ENCODE data around the gene MRE11. TPM values are rescaled to one million over a fixed set of nuclear protein-coding genes. Genes with fewer than 3 reads are reported as not detected.

Gene MRE11
- total RNA-seq, 1 donor from 2014 or later = 7.3 TPM

DNA sequence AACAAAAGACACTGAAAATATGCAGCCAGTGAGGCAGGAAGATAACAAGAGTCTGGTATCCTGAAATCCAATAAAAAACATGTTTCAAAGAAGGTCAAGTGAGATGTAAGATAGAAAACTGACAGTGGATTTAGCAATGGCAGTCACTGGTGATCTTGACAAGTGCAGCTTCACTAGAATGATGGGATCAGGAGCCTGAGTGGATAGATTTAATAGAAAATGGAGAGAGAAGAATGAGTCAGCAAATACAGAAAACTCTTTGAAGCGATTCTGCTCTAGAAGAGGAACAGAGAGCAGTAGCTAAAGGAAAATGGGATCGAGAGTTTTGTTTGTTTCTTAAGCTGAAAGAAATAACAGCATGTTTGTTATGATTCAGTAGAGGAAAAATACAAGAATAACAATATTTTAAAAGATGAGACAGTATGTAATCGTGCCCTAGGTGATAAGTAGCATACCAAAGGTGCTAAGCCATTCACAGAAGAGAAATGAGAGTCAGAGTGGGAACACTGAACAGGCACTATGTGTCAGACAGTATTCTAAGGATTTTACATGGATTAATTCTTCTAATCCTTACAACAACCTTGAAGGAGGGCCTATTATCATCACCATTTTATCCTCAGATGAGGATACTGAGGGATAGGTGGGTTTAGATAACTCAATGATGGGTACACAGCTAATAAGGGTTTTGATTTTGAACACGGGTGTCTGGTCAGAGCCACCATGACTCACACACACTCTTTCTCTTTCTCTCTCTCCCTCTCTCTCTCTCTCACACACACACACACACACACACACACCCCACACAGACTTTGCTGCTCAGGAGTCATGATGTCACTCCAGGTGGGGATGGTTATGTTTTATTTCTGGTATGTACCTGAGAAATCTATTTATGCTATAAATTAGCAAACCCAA lies 36.3 kb downstream of the MRE11 start:
- H3K4me1 ChIP-seq = no peaks in the 10 kb centered on the region
- no peaks in the 10 kb centered on the region for H3K27me3 ChIP-seq (ENCODE audit: low read depth)
- no peak for DNase-seq
- intact Hi-C loops (cut with micrococcal nuclease) = no loop called here
- H3K4me3 ChIP-seq = no peak overlapping the region
- no peak overlapping the region for H3K27ac ChIP-seq (replicated peaks)
- TF ChIP-seq, protein P1, sequence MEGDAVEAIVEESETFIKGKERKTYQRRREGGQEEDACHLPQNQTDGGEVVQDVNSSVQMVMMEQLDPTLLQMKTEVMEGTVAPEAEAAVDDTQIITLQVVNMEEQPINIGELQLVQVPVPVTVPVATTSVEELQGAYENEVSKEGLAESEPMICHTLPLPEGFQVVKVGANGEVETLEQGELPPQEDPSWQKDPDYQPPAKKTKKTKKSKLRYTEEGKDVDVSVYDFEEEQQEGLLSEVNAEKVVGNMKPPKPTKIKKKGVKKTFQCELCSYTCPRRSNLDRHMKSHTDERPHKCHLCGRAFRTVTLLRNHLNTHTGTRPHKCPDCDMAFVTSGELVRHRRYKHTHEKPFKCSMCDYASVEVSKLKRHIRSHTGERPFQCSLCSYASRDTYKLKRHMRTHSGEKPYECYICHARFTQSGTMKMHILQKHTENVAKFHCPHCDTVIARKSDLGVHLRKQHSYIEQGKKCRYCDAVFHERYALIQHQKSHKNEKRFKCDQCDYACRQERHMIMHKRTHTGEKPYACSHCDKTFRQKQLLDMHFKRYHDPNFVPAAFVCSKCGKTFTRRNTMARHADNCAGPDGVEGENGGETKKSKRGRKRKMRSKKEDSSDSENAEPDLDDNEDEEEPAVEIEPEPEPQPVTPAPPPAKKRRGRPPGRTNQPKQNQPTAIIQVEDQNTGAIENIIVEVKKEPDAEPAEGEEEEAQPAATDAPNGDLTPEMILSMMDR (IDR thresholded peaks at IDR 0.05; ENCODE audit: borderline replicate concordance) = no peak
- H3K9me3 ChIP-seq (replicated peaks) = no peaks in the 10 kb centered on the region
- peaks cover 73% of the 10 kb centered on the region for H3K36me3 ChIP-seq

GRCh38 chr11:94455861-94456260 lies 37.8 kb downstream of the MRE11 start:
- no peaks in the 10 kb centered on the region for H3K27me3 ChIP-seq (ENCODE audit: low read depth)
- H3K4me3 ChIP-seq = no peak overlapping the region
- intact Hi-C loops (cut with micrococcal nuclease) = no loop called here
- H3K9me3 ChIP-seq (replicated peaks) = no peaks in the 10 kb centered on the region
- TF ChIP-seq, protein P1 (IDR thresholded peaks at IDR 0.05; ENCODE audit: borderline replicate concordance) = no peak
- no peak overlapping the region for H3K27ac ChIP-seq (replicated peaks)
- H3K4me1 ChIP-seq = no peaks in the 10 kb centered on the region
- H3K36me3 ChIP-seq = peaks cover 63% of the 10 kb centered on the region
- no peak for DNase-seq

- no peak for DNase-seq
- Histone ChIP-seq H3K4me1 (no peaks in the 10 kb centered on the region), H3K27ac (replicated peaks) (no peak overlapping the region), H3K27me3 (ENCODE audit: low read depth) (no peaks in the 10 kb centered on the region), H3K9me3 (replicated peaks) (no peaks in the 10 kb centered on the region), H3K36me3 (peaks cover 47% of the 10 kb centered on the region), H3K4me3 (no peak overlapping the region)
- TF ChIP-seq, protein P1 (IDR thresholded peaks at IDR 0.05; ENCODE audit: borderline replicate concordance) = no peak
- intact Hi-C loops (cut with micrococcal nuclease) = no loop called here
Measured at GRCh38 chr11:94454301-94454700, 39.3 kb downstream of the MRE11 start.

- no peak for DNase-seq
- H3K36me3 ChIP-seq = peaks cover 47% of the 10 kb centered on the region
- H3K4me1 ChIP-seq = no peaks in the 10 kb centered on the region
- H3K4me3 ChIP-seq = no peak overlapping the region
- no peaks in the 10 kb centered on the region for H3K9me3 ChIP-seq (replicated peaks)
- H3K27ac ChIP-seq (replicated peaks) = no peak overlapping the region
- H3K27me3 ChIP-seq (ENCODE audit: low read depth) = no peaks in the 10 kb centered on the region
- TF ChIP-seq, protein P1 (IDR thresholded peaks at IDR 0.05; ENCODE audit: borderline replicate concordance) = no peak
- intact Hi-C loops (cut with micrococcal nuclease) = no loop called here
Measured at GRCh38 chr11:94452988-94453387, 40.7 kb downstream of the MRE11 start.

GRCh38 chr11:94450048-94450447 lies 43.6 kb downstream of the MRE11 start:
- no peak overlapping the region for H3K27ac ChIP-seq (replicated peaks)
- DNase-seq = no peak
- H3K4me1 ChIP-seq = no peaks in the 10 kb centered on the region
- H3K4me3 ChIP-seq = no peak overlapping the region
- no peaks in the 10 kb centered on the region for H3K9me3 ChIP-seq (replicated peaks)
- peaks cover 50% of the 10 kb centered on the region for H3K36me3 ChIP-seq
- intact Hi-C loops (cut with micrococcal nuclease) = no loop called here
- TF ChIP-seq, protein P1 (IDR thresholded peaks at IDR 0.05; ENCODE audit: borderline replicate concordance) = no peak
- H3K27me3 ChIP-seq (ENCODE audit: low read depth) = no peaks in the 10 kb centered on the region

Data from left ventricle myocardium inferior (tissue), 1 donor.